Vagina (tissue), 2 donors: ENCODE data around the gene AGO3. TPM values are rescaled to one million over a fixed set of nuclear protein-coding genes. Genes with fewer than 3 reads are reported as not detected.
A peak's percentile ranks its signal among the peaks of the same experiment; 100 is the strongest.

Source experiments
- DNase-seq, 2 donors: peaks; one replicate each; pipeline ENCODE4 v3.0.0-alpha.2; 2017; ENCODE audit errors: extremely low spot score in 2 of 2
- H3K27ac ChIP-seq: fragments of 200-600 bp; sonication (generic); one replicate; pipeline ENCODE4 v1.5.1; 2019
- H3K27me3 ChIP-seq: fragments of 200-600 bp; sonication (generic); one replicate; pipeline ENCODE4 v1.5.1; 2019
- H3K36me3 ChIP-seq, 2 donors: fragments of 200-600 bp; sonication (generic); one replicate each; pipeline ENCODE4 v1.5.1; 2017 to 2019
- H3K4me1 ChIP-seq: fragments of 200-600 bp; sonication (generic); one replicate; pipeline ENCODE4 v1.5.1; 2019
- H3K4me3 ChIP-seq, 2 donors: fragments of 200-600 bp; sonication (generic); 1 replicate in 1 of 2; 2 replicates in 1 of 2; pipeline ENCODE4 v1.5.1; 2016 to 2019
- H3K9me3 ChIP-seq: fragments of 200-600 bp; sonication (generic); one replicate; pipeline ENCODE4 v1.5.1; 2019
- POLR2A ChIP-seq, 2 donors: fragments of 450-650 bp; IDR thresholded peaks; one replicate each; pipeline ENCODE4 v1.6.1; 2017; ENCODE audit warnings: antibody characterized with exemption in 2 of 2, mild to moderate bottlenecking in 2 of 2, moderate library complexity in 2 of 2
- POLR2AphosphoS5 ChIP-seq, 2 donors: sonication (generic); formaldehyde crosslinking; IDR thresholded peaks; one replicate each; pipeline ENCODE4 v1.9.0; 2017; ENCODE audit warnings: antibody characterized with exemption in 2 of 2, mild to moderate bottlenecking in 2 of 2, low read depth in 1 of 2; ENCODE audit not compliant: insufficient read depth in 1 of 2
- intact Hi-C: fragments of 100-400 bp; cut with DNase I; formaldehyde crosslinking; loops from one replicate; pipeline ENCODE4 v1.15.1; 2023
- total RNA-seq: library from RNA; depleted of rRNA; stranded (reverse); fragments of >200 nt; gene quantifications from one replicate; pipeline ENCODE4 v1.2.3, GENCODE V29; 2016
- TF ChIP-seq, protein P1 (sequence below), 3 experiments: fragments of 450-650 bp in 2 of 3; fragments of 200-600 bp in 1 of 3; sonication (generic) in 1 of 3; IDR thresholded peaks; one replicate each; pipeline ENCODE4 v1.5.1; 2017 to 2019; ENCODE audit warnings: antibody characterized with exemption in 3 of 3, mild to moderate bottlenecking in 2 of 3, moderate library complexity in 2 of 3

AGO3 gene
- total RNA-seq, 1 donor from 2014 or later = 17.2 TPM

DNA sequence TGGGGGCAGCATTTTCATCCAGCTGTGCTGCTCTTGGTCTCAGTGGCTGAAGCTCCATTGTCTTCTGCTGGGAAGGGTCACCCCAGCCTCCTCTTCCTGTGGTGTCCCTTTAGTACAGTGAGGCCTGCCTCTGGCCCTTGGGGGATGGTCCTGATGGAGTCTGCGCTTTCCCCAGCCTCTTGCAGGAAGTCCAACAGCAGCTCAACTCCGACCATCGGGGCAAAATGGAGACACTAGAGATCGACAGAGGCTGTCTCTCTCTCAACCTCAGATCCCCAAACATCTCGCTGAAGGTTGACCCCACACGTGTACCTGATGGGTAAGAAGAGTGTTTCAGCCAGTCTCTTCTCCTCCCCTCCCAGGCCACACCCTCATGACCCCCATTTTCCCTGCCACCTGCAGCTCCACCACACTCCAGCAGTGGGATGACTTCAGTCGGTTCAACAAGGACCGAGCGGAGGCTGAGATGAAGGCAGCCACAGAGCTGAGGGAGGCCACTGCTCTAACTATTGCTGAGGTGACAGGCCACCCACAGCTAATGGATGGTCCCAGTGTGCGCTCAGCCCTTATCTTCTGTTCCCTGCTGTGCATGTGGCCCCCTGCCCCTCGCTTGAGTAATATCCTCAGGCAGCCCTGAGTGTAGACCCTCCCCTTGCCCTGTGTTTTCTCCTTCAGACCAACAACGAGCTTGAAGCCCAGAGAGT, 155.8 kb downstream of the AGO3 start:
- H3K36me3 ChIP-seq = peaks cover 0 to 5% of the 10 kb centered on the region in 2 donors
- H3K9me3 ChIP-seq = no peaks in the 10 kb centered on the region
- no peak overlapping the region for H3K27ac ChIP-seq
- no peak for DNase-seq
- no peaks in the 10 kb centered on the region for H3K27me3 ChIP-seq
- no peak overlapping the region for H3K4me3 ChIP-seq
- H3K4me1 ChIP-seq = peaks cover 40% of the 10 kb centered on the region
- intact Hi-C loops = no loop called here
- TF ChIP-seq POLR2AphosphoS5 (IDR thresholded peaks at IDR 0.05; ENCODE audit: insufficient read depth in 1 of 2, low read depth in 1 of 2) = no peak
- TF ChIP-seq, protein P1, sequence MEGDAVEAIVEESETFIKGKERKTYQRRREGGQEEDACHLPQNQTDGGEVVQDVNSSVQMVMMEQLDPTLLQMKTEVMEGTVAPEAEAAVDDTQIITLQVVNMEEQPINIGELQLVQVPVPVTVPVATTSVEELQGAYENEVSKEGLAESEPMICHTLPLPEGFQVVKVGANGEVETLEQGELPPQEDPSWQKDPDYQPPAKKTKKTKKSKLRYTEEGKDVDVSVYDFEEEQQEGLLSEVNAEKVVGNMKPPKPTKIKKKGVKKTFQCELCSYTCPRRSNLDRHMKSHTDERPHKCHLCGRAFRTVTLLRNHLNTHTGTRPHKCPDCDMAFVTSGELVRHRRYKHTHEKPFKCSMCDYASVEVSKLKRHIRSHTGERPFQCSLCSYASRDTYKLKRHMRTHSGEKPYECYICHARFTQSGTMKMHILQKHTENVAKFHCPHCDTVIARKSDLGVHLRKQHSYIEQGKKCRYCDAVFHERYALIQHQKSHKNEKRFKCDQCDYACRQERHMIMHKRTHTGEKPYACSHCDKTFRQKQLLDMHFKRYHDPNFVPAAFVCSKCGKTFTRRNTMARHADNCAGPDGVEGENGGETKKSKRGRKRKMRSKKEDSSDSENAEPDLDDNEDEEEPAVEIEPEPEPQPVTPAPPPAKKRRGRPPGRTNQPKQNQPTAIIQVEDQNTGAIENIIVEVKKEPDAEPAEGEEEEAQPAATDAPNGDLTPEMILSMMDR (IDR thresholded peaks at IDR 0.05) = no peak
- no peak for TF ChIP-seq POLR2A (IDR thresholded peaks at IDR 0.05)

DNA sequence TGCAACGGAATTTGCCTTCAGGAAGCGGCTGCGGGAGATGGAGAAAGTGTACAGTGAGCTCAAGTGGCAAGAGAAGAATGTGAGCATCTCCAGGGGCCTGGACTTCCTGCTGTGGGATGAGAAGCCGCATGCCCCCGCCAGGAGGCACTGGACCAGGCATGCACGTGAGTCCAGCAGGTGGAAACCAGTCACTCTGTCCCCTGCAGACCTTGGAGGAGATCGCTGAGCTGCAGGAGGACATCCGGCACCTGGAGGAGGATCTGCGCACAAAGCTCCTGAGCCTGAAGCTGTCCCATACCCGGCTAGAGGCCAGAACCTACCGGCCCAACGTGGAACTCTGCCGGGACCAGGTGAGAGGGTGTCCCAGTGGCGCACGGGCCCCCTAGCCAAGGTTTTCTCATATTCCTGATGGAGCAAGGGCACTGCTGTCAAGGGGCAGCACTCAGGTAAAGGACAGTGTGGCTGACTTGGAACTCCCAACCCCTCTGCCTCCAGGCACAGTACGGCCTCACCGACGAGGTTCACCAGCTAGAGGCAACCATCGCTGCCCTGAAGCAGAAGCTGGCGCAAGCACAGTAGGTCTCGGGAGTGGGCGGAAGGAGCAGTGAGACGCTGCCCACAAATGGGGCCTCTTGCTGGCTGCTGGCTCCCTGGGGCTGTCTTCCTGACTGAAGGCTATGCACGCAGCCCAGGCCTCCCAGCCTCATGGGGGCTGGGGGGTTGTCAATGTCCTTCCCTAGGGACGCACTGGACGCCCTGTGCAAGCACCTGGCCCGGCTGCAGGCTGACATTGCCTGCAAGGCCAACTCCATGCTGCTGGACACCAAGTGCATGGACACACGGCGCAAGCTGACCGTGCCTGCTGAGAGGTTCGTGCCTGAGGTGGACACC, 156.6 kb downstream of the AGO3 start:
- DNase-seq = no peak
- Histone ChIP-seq H3K27me3 (no peaks in the 10 kb centered on the region), H3K9me3 (no peaks in the 10 kb centered on the region), H3K4me1 (peaks cover 40% of the 10 kb centered on the region), H3K27ac (no peak overlapping the region), H3K4me3 (peak overlapping the region in 1 of 2 donors; percentile 99), H3K36me3 (peaks cover 0 to 13% of the 10 kb centered on the region in 2 donors)
- TF ChIP-seq POLR2A (IDR thresholded peaks at IDR 0.05) = no peak
- TF ChIP-seq, protein P1 (IDR thresholded peaks at IDR 0.05) = no peak
- no peak for TF ChIP-seq POLR2AphosphoS5 (IDR thresholded peaks at IDR 0.05; ENCODE audit: insufficient read depth in 1 of 2, low read depth in 1 of 2)
- intact Hi-C loops = no loop called here

DNA sequence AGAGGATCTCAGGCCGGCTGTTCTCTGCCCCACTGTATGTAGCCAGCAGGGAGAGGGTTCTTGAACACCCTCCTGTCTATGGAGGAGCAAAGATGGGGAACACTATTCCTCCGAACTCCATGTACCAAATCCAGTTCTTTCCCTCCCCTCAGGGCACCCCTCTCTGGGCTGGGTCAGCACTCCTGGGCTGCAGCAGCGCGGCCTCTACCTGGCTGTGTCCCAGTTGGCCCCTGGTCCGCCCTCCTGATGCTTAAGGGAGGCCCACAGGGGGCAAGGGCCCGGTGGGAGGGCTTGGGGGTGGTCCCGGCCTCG, 157.3 kb downstream of the AGO3 start:
- peaks cover 40% of the 10 kb centered on the region for H3K4me1 ChIP-seq
- no peak for DNase-seq
- intact Hi-C loops = no loop called here

DNA sequence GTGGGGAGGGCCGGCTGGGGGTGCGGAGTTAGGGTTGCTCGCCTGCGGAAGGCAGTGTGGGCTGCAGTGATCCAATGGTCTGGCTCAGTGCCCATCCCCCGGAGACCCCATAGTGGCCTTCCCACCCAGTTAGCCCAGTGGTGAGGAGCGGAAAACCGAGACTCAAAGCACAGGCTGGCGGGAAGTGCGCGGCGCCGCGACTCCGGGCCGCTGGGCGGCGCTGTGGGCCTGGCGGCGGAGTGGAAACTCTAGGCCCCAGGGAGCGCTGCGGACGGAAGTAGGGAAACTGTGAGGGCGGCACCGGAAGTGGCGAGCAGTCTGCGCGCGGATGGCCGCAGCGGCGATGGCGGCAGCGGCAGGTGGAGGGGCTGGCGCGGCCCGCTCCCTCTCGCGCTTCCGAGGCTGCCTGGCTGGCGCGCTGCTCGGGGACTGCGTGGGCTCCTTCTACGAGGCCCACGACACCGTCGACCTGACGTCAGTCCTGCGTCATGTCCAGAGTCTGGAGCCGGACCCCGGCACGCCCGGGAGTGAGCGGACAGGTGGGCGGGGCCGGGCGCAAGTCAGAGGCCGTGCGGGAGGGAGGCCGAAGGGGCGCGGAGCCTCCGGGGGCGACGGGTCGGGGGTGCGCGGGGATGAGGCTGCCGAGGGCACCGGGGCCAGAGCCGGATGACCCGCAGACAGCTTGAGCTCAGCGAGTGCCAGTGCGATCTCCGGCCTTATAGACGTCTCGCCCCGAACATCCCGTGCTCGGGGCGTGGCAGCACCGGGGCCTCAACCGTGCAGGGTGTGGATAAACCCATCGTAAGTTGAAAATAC, 157.9 kb downstream of the AGO3 start, which contains the start of gene ADPRS:
Gene ADPRS, plus strand, starts transcription at position 316 of the 816 bp plus-strand sequence. Its CDS starts 13 bp downstream, at position 329.
- intact Hi-C loops = no loop called here
- Histone ChIP-seq H3K27me3 (no peaks in the 10 kb centered on the region), H3K9me3 (no peaks in the 10 kb centered on the region), H3K4me3 (peak within 1 kb of the TSS; percentile 89 to 99), H3K27ac (peak within 1 kb of the TSS; percentile 88), H3K4me1 (peaks cover 38% of the 10 kb centered on the region), H3K36me3 (peaks cover 0 to 26% of the 10 kb centered on the region in 2 donors)
- TF ChIP-seq POLR2AphosphoS5 (IDR thresholded peaks at IDR 0.05; ENCODE audit: insufficient read depth in 1 of 2, low read depth in 1 of 2) (peak; percentile 78 to 86), POLR2A (IDR thresholded peaks at IDR 0.05) (peak in 1 of 2 donors; percentile 60)
- TF ChIP-seq, protein P1 (IDR thresholded peaks at IDR 0.05) = peak; percentile 89 to 99 (median 99)
- peak in 1 of 2 donors; percentile 96 for DNase-seq

More for the DNA sequence above, 157.3 kb downstream of the AGO3 start:
- Histone ChIP-seq H3K27ac (peak overlapping the region; percentile 88), H3K9me3 (no peaks in the 10 kb centered on the region), H3K4me3 (peak overlapping the region; percentile 89 to 99), H3K27me3 (no peaks in the 10 kb centered on the region), H3K36me3 (peaks cover 0 to 21% of the 10 kb centered on the region in 2 donors)
- no peak for TF ChIP-seq POLR2A (IDR thresholded peaks at IDR 0.05)
- no peak for TF ChIP-seq POLR2AphosphoS5 (IDR thresholded peaks at IDR 0.05; ENCODE audit: insufficient read depth in 1 of 2, low read depth in 1 of 2)
- TF ChIP-seq, protein P1 (IDR thresholded peaks at IDR 0.05) = no peak
